ENCODE data around the gene TIGAR.

TIGAR gene

DNA sequence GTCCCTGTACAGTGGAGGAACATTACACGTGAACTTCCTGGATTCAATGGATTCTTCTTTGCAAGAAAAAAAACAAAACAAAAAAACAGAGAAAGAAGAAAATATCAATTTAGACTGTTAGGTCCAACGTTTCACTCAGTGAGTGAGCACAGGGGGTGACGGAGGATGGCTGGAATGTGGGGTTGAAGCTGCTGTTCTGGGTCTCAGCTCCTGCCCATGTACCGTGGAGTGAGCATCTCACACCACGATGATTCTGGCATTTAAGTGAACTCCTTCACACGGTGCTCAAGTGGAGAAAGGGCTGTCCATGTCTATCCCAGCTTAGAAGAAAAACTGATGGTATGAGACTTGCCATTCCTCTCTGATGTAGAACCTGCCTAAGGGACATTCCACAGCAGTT, 24.3 kb upstream of the TIGAR start:
- DNase-seq: no peak
- in situ Hi-C loops (cut with HindIII; ENCODE audit: low pct_ligation_motif_present, low pct_unique_long_range_greater_than_20kb, low sequenced_read_pairs): no loop called here

DNA sequence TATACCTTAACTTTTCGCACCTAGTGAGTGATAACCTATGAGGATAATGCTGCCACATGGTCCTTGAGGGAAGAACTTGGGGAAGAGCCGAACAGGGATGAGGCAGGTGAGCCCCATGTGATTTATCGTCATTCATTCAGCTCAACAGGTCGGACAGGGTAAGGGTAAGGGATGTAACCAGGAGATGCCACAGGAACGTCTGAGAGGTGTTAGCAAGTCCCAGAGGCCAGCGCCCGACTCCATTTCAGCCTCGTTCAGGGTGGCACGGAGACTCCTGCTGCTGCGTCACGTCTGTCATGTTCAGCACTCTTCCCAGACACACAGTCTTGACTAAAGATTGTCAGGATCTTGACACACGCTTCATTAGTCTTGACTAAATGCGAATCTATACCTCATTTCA, 23.4 kb upstream of the TIGAR start:
- in situ Hi-C loops (cut with HindIII; ENCODE audit: low pct_ligation_motif_present, low pct_unique_long_range_greater_than_20kb, low sequenced_read_pairs): no loop called here

DNA sequence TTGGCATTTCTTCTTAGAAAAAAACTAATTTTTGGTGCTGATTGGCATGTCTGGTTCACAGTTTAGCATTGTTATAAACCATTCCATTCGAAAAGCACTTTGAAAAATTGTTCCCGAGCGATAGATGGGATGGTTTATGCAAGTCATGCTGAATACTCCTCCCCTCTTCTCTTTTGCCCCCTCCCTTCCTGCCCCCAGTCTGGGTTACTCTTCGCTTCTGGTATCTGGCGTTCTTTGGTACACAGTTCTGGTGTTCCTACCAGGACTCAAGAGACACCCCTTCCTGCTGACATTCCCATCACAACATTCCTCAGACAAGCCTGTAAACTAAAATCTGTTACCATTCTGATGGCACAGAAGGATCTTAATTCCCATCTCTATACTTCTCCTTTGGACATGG, 20.1 kb upstream of the TIGAR start:
- in situ Hi-C loops (cut with HindIII; ENCODE audit: low pct_ligation_motif_present, low pct_unique_long_range_greater_than_20kb, low sequenced_read_pairs): no loop called here
- DNase-seq: no peak

More for the DNA sequence above, 23.4 kb upstream of the TIGAR start:
- DNase-seq: no peak

DNA sequence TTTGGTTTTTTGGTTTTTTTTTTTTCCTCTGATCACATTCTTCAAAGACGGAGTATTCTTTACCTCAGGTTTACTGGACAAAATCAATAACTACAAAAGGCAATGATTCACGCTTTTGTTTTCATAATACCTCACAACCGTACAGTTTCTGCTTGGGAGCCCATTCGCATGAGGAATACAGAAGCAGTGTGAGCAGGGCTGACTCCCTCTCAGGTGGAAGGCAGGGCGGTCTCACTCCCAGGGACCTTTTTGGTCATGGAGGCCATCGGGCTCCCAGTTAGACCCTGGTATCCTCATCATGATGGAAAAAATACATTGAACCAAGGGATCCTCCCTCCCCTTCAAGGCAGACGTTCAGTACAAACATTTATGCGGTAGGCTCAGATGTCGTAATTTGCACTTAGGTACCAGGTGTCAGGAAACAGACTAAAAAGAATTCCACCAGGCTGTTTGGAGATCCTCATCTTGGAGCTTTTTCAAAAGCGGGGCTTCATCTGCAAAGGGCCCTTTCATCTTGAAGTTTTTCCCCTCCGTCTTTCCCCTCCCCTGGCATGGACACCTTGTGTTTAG, 19.0 kb upstream of the TIGAR start:
- in situ Hi-C loops (cut with HindIII; ENCODE audit: low pct_ligation_motif_present, low pct_unique_long_range_greater_than_20kb, low sequenced_read_pairs): no loop called here
- no peak for DNase-seq

DNA sequence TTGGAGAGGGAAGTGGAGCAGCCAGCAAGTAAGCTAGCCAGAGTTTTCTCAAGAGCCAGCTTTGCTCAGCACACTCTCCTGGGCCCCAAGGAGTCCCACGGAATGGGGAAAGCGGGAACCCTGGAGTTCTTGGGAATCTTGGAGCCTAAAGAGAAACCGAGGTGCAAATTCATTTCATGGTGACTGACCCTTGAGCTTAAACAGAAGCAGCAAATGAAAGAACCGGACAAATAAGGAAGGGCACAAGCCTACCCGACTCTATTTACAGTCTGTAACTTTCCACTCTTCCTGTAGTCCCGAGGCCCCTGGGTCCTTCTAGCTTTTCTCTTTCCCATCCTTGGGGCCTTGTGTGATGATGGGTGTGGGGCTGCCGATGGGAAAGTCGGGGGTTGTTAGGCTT, 18.1 kb upstream of the TIGAR start:
- DNase-seq: no peak
- in situ Hi-C loops (cut with HindIII; ENCODE audit: low pct_ligation_motif_present, low pct_unique_long_range_greater_than_20kb, low sequenced_read_pairs): no loop called here

DNA sequence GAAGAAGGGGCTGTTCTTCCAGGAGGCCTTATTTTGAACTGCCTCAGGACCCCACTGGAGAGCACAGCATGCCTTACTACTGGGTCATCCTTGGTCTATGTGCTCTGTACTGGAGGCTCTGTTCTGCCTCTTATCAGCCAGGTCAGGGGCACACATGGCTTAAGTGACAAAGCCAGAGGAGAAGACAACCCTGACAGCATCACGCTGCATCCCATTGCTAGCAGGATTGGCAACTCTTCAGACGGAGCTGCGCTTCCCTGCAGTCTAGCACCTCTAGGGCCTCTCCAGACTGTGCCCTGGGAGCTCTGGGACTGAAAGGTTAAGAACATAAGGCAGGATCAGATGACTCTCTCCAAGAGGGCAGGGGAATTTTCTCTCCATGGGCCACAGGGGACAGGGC, 17.3 kb upstream of the TIGAR start:
- no peak for DNase-seq
- in situ Hi-C loops (cut with HindIII; ENCODE audit: low pct_ligation_motif_present, low pct_unique_long_range_greater_than_20kb, low sequenced_read_pairs): no loop called here

DNA sequence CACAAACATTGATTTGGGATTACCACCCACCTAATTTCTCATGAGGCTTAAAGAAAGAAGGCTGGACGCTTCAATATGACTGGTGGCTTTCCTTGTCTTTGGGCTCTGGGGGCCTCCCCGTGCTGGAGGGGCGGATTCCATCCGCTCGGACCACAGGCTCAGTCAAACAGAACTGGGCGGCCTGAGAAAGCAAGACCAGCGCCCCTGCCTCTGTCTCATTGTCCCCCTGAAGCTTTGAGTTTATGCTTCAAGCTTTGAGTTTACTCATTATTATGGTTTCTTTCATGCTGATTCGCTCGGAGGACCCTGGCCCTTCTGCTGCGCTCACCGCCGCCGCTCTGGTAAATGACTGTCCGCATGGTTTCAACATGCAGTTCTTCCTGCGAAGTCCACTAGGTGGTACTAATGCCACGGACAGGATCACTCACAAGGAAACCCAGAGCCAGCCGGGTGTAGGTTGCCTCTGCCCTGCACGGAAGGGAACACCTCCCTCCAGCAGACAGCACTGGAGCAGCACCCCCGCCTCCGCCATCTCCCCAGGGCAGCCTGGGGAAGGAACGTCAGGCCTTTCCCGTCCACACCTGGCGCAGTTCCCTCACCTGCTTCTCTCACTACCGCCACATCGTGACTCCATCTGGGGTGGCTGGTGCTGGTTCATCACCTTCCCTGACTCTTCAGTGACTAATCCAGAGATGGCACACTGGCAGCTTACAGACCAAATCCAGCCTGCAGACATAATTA, 13.2 kb upstream of the TIGAR start:
- peak; percentile 91 for DNase-seq
- in situ Hi-C loops (cut with HindIII; ENCODE audit: low pct_ligation_motif_present, low pct_unique_long_range_greater_than_20kb, low sequenced_read_pairs): no loop called here

DNA sequence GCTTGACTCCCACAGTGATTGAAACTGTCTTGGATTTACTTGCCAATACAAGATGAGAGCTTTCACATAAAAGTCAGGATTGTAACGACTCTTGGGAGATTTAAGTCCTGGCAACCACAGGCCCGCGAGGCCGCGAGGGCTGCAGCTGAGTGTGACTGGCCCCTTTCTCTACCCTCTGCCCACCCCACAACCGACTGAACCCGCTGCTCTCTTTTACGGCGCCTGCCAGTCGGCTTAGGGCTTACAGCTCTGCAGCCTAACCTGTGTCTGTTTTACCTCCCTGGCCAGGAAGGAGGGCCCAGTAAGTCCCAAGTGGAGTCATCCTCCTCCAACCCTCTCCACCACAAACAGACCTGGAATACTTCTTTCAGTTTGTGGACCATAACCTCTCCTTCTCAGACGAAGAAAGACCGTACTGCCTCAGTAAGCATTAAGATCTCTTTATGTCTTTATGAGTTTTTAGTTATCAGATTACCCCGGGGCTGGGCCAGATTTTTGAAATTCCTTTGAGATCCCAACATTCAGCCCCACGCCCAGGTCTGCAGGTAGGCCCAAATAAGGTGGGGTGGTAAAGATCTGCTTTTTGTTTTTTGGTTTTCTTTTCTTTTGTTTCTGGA, 12.6 kb upstream of the TIGAR start:
- in situ Hi-C loops (cut with HindIII; ENCODE audit: low pct_ligation_motif_present, low pct_unique_long_range_greater_than_20kb, low sequenced_read_pairs): no loop called here
- DNase-seq: no peak

DNA sequence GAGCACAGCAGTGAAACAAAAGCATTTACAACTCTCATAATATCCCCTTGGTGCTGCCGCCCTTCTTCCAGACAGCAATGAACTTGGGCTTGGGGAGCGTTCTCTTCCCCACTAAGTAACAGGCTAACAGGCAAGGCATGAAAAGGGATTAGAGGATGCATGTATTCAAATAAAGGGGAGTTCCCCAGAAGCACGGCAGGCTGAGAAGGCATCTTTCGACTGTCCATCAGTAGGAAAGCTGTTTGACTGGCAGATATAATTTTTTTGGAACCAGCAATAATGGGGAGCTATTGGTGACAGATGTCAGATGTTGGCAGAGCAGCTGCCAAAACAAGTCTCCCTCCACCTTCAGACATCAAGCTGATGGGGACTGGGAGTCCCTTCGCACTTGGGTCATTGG, 9.2 kb upstream of the TIGAR start:
- in situ Hi-C loops (cut with HindIII; ENCODE audit: low pct_ligation_motif_present, low pct_unique_long_range_greater_than_20kb, low sequenced_read_pairs): no loop called here
- DNase-seq: no peak

DNA sequence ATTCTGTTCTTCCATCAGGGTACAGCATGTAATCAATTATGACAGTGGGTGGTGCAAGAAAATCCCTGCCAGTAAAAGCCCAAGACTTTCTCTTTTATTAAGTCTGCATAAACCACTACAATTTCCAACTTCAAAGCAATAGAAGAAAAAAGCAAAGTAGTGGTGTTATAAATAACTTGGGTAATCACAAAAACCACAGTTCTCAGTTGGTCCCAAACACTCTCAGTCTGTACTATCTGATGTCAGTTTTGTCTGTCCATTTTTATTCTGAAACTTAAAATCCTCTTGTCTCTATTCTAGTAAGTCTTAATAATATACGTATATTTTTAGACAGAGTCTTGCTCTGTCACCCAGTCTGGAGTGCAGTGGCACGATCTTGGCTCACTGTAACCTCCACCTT, 8.8 kb upstream of the TIGAR start:
- DNase-seq: no peak
- in situ Hi-C loops (cut with HindIII; ENCODE audit: low pct_ligation_motif_present, low pct_unique_long_range_greater_than_20kb, low sequenced_read_pairs): no loop called here

DNA sequence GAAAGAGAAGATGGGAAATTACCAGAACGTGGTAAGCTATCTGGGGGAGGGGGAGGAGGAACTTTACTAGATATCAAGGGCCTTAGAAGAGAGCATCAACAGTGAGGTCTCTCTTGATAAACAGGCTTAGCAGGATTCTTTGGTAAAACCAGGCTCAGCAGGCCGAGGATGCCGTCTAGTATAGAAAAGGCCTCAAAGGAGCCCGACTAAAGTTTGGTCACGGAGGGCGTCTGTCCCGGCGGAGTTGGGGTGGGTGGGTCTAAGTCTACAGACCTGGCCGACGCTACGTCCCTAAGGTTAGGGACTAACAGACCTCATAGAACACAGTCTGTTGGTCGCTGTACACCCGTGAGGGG, 538 bp upstream of the TIGAR start:
- DNase-seq: no peak
- in situ Hi-C loops (cut with HindIII; ENCODE audit: low pct_ligation_motif_present, low pct_unique_long_range_greater_than_20kb, low sequenced_read_pairs): no loop called here

DNA sequence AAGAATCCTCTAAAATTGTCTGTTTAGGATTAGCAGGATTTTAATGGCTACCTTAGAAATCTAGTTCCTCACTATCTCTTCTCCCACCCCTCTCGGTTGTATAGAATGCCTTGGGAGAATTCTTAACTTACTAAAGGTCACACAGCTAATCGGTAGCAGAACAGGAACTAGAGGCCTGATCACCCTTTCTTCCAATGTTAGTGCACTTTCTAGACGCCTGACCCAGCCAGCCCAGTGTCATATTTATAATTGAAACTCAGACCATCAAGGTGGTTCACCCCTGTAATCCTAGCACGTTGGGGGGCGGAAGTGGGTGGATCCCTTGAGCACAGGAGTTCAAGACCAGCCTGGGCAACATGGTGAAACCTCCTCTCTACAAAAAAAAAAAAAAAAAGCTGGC, 1.7 kb downstream of the TIGAR start:
- no peak for DNase-seq
- in situ Hi-C loops (cut with HindIII; ENCODE audit: low pct_ligation_motif_present, low pct_unique_long_range_greater_than_20kb, low sequenced_read_pairs): no loop called here

DNA sequence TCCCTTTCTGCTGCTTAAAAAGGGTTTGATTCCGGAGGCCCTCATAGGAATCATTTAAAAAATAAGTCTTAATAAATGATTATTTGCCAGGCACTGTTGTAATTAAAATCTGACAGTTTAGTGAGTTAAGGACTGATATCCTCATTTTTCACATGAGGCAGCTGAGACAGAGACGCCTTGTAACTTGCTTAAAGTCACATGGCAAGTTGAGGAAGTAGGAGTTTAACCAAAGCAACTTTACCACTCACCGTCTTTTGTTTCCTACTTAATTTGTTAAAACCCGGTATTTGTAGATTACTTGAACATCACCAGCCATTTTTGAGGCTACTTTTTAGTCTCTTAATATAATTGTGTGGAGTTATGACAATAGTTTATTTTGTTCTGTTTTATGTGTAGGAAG, 2.4 kb downstream of the TIGAR start:
- in situ Hi-C loops (cut with HindIII; ENCODE audit: low pct_ligation_motif_present, low pct_unique_long_range_greater_than_20kb, low sequenced_read_pairs): no loop called here
- no peak for DNase-seq

DNA sequence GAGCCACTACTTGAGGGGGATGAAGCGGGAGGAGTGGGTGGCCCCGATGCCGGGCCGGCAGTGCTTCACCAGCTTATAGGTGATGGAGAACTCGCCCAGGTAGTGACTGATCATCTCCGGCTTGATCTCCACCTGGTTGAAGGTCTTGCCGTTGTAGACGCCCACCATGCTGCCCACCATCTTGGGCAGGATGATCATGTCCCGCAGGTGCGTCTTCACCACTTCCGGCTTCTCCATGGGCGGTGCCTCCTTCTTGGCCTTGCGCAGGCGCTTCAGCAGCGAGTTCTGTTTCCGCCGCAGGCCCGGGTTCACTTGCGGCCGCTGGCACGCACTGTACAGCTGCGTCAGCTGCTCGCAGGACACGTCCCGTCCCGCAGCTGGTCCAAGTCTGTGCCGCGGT, 3.4 kb downstream of the TIGAR start:
- no peak for DNase-seq
- in situ Hi-C loops (cut with HindIII; ENCODE audit: low pct_ligation_motif_present, low pct_unique_long_range_greater_than_20kb, low sequenced_read_pairs): no loop called here

DNA sequence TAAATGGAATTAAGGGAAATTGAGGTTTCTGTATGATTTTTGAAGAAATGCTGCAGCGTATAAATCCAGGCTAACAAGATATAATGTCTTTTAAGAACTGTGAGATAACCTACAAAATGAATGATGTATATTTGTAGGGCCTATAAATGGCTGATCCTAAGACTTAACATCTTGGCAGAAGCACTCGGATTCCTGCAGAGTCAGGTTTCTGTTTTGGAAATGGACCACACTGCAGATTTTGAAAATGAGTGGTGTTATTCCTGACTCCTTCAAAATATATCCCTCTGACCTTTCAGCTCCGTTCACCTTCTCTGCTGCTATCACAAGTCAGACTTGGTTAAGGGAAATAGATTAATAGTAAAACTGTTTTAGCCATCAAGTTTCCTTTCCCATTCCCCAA, 5.0 kb downstream of the TIGAR start:
- in situ Hi-C loops (cut with HindIII; ENCODE audit: low pct_ligation_motif_present, low pct_unique_long_range_greater_than_20kb, low sequenced_read_pairs): no loop called here
- no peak for DNase-seq

DNA sequence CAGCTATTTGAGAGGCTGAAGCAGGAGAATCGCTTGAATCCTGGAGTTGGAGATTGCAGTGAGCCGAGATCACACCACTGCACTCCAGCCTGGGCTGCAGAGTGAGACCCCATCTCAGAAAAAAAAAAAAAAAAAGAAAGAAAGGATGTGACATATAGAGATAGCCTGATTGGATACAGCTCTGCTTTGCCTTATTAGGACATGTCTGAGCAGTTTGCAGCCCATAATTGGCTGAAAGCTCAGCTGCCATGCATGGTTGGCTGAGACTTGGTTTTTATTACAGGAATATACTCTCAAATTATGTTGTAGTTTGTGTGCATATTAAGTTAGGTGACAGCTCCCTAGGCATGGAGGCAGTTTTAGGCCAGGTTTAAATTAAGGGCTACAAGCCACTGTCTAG, 6.3 kb downstream of the TIGAR start:
- no peak for DNase-seq
- in situ Hi-C loops (cut with HindIII; ENCODE audit: low pct_ligation_motif_present, low pct_unique_long_range_greater_than_20kb, low sequenced_read_pairs): no loop called here

DNA sequence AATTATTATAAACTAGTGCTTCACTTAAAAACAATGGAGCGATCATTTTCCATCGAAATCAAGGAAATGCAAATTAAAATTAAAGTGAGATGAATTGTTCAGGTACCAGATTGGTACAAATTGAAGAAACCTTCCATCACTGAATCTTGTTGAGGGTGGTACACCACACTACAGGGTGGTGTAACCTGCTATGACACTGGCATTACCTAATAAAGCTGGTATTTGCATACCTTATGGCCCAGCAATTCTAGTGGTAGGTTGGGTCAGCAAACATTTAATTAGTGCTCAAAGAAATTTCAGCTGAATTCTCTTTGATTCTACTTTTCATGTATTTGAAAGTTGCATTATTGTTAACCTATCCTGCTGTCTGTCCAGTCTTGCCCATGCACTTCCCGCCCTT, 9.2 kb downstream of the TIGAR start:
- in situ Hi-C loops (cut with HindIII; ENCODE audit: low pct_ligation_motif_present, low pct_unique_long_range_greater_than_20kb, low sequenced_read_pairs): no loop called here
- DNase-seq: no peak

DNA sequence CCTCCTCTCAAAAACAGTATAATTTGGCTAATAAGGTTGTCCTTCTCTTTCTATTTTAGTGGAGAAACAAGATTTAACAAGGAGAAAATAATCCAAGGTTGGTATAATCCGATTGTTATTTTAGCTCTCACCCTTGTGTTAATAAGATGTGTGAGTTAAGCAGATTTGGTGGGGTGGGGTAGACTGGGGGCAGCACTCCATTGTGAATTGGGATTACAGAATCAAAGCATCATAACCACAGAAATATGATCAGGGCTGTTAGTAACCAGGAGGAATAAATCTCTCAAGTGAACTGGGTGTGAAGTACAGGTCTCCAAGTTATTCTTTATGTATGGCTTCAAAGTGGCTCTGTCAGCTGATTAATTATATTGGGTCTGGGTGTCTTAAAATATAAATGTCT, 10.2 kb downstream of the TIGAR start:
- in situ Hi-C loops (cut with HindIII; ENCODE audit: low pct_ligation_motif_present, low pct_unique_long_range_greater_than_20kb, low sequenced_read_pairs): no loop called here

DNA sequence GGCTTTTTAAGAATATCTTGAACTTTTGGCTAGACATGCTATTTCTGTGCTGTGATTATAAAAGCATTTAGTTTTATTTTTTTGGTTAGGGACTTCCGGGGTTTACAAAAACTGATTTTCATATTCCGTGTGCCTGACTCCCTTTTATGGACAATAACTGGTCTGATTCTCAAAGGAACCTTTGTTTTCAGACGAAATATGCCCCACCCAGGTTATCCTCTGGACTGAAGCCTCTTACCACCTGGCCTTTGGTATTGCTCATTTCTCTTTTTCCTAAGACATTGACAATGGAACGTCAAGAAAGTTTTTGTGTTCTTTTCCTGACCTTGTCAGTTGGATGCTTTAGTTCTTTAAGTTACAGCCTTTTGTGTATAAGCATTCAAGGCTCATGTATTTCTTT, 10.8 kb downstream of the TIGAR start:
- DNase-seq: no peak
- in situ Hi-C loops (cut with HindIII; ENCODE audit: low pct_ligation_motif_present, low pct_unique_long_range_greater_than_20kb, low sequenced_read_pairs): no loop called here

More for the DNA sequence above, 10.2 kb downstream of the TIGAR start:
- no peak for DNase-seq

DNA sequence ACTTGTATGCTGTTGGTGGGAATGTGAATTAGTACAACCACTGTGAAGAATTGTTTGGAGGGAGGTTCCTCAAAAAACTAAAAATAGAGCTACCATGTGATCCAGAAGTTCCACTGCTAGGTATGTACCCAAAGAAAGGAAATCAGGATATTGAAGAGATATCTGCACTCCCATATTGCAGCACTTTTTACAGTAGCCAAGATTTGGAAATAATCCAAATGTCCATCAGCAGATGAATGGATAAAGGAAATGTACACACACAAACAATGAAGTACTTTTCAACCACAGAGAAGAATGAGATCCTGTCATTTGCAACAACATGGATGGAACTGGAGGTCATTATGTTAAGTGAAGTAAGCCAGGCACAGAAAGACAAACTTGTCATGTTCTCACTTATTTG, 25.9 kb downstream of the TIGAR start:
- no peak for DNase-seq
- in situ Hi-C loops (cut with HindIII; ENCODE audit: low pct_ligation_motif_present, low pct_unique_long_range_greater_than_20kb, low sequenced_read_pairs): no loop called here

Measured in ACHN (cell line).